ENCODE results near the gene SUMO3.

SUMO3 gene

DNA sequence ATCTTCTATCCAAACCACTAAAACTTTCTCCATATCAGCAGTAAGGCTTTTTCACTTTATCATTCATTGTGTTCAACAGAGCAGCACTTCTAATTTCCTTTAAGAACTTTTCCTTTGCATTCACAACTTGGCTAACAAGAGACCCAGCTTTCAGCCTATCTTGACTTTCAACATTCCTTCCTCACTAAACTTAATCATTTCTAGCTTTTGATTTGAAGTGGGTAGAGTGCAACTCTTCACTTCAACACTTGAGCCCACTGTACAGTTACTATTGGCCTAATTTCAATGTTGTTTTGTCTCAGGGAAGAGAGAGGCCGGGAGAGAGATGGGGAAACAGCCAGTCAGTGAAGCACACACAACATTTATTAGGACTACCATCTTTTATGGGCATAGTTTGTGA lies 18.2 kb downstream of the SUMO3 start:
- H4K20me1 ChIP-seq (ENCODE audit: insufficient read depth, low read length, poor library complexity, severe bottlenecking) = peaks cover 28% of the 10 kb centered on the region
- H3K79me2 ChIP-seq (ENCODE audit: insufficient read depth, low read length) = peaks cover 88% of the 10 kb centered on the region
- peak overlapping the region; percentile 57 for H3K9ac ChIP-seq (ENCODE audit: low read depth, low read length, poor library complexity, severe bottlenecking)
- no peaks in the 10 kb centered on the region for H3K9me2 ChIP-seq (replicated peaks; ENCODE audit: low read depth, low read length)
- no peak for TF ChIP-seq EZH2phosphoT487 (IDR thresholded peaks at IDR 0.05; ENCODE audit: borderline replicate concordance)
- TF ChIP-seq, protein P1, sequence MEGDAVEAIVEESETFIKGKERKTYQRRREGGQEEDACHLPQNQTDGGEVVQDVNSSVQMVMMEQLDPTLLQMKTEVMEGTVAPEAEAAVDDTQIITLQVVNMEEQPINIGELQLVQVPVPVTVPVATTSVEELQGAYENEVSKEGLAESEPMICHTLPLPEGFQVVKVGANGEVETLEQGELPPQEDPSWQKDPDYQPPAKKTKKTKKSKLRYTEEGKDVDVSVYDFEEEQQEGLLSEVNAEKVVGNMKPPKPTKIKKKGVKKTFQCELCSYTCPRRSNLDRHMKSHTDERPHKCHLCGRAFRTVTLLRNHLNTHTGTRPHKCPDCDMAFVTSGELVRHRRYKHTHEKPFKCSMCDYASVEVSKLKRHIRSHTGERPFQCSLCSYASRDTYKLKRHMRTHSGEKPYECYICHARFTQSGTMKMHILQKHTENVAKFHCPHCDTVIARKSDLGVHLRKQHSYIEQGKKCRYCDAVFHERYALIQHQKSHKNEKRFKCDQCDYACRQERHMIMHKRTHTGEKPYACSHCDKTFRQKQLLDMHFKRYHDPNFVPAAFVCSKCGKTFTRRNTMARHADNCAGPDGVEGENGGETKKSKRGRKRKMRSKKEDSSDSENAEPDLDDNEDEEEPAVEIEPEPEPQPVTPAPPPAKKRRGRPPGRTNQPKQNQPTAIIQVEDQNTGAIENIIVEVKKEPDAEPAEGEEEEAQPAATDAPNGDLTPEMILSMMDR (conservative IDR thresholded peaks at IDR 0.05; ENCODE audit: low read length) = no peak
- H3K4me3 ChIP-seq (ENCODE audit: low read length, poor library complexity, severe bottlenecking) = peak overlapping the region; percentile 97
- no peaks in the 10 kb centered on the region for H3K27me3 ChIP-seq (ENCODE audit: insufficient read depth, low read length, poor library complexity, severe bottlenecking)
- peak overlapping the region; percentile 89 for H3K4me2 ChIP-seq (ENCODE audit: low read depth, low read length, poor library complexity, severe bottlenecking)
- peaks cover 4% of the 10 kb centered on the region; the same call in 1 of the 2 replicates for H3F3A ChIP-seq (ENCODE audit: low read depth)
- peaks cover 5% of the 10 kb centered on the region; the same call in 1 of the 2 replicates for H3K36me3 ChIP-seq (ENCODE audit: insufficient read depth, low read length)
- no peak overlapping the region for H2AFZ ChIP-seq (ENCODE audit: low read length)
- no peaks in the 10 kb centered on the region for H3K9me3 ChIP-seq (ENCODE audit: insufficient read depth, low read depth, low read length)
- H3K4me1 ChIP-seq (ENCODE audit: insufficient read depth, low read length, poor library complexity, severe bottlenecking) = peaks cover 20% of the 10 kb centered on the region

DNA sequence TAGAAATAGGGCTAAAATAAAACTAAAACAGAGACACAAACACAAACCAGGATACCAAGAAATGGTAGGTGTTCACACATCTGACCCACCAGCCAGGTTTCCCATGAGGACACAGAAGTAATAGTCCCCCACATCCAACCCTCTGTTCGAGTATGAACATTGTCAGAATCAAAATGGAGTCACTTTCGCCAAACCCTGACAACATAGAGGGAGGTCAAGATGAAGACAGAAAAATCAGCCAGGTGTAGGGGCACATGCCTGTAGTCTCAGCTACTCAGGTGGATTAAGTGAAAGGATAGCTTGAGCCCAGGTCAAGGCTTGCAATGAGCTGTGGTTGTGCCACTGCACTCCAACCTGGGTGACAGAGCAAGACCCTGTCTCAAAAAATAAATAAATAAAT lies 20.1 kb downstream of the SUMO3 start:
- Histone ChIP-seq H3K36me3 (ENCODE audit: insufficient read depth, low read length) (no peaks in the 10 kb centered on the region), H4K20me1 (ENCODE audit: insufficient read depth, low read length, poor library complexity, severe bottlenecking) (peaks cover 32% of the 10 kb centered on the region), H3K9ac (ENCODE audit: low read depth, low read length, poor library complexity, severe bottlenecking) (no peak overlapping the region)

DNA sequence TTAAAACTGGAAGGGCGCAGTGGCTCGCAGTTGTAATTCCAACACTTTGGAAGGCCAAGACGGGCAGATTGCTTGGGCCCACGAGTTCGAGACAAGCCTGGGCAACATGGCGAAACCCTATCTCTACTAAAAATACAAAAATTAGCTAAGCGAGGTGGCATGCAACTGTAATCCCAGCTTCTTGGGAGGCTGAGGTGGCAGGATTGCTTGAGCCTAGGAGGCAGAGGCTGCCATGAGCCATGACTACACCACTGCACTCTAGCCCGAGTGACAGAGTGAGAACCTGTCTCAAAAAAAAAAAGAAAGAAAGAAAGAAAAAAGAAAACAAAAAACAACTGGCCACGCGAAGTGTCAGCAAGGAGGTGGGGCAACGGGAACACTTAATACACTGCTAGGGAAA lies 22.5 kb downstream of the SUMO3 start:
- Histone ChIP-seq H3K4me1 (ENCODE audit: insufficient read depth, low read length, poor library complexity, severe bottlenecking) (peaks cover 25% of the 10 kb centered on the region), H3K9ac (ENCODE audit: low read depth, low read length, poor library complexity, severe bottlenecking) (no peak overlapping the region), H3F3A (ENCODE audit: low read depth) (no peaks in the 10 kb centered on the region), H3K9me3 (ENCODE audit: insufficient read depth, low read depth, low read length) (no peaks in the 10 kb centered on the region), H4K20me1 (ENCODE audit: insufficient read depth, low read length, poor library complexity, severe bottlenecking) (peaks cover 23% of the 10 kb centered on the region), H3K4me3 (ENCODE audit: low read length, poor library complexity, severe bottlenecking) (no peak overlapping the region), H3K27me3 (ENCODE audit: insufficient read depth, low read length, poor library complexity, severe bottlenecking) (no peaks in the 10 kb centered on the region), H3K9me2 (replicated peaks; ENCODE audit: low read depth, low read length) (no peaks in the 10 kb centered on the region), H3K36me3 (ENCODE audit: insufficient read depth, low read length) (peaks cover 7% of the 10 kb centered on the region; the same call in 1 of the 2 replicates), H3K4me2 (ENCODE audit: low read depth, low read length, poor library complexity, severe bottlenecking) (no peak overlapping the region), H3K79me2 (ENCODE audit: insufficient read depth, low read length) (peaks cover 86% of the 10 kb centered on the region), H2AFZ (ENCODE audit: low read length) (no peak overlapping the region)
- no peak for TF ChIP-seq EZH2phosphoT487 (IDR thresholded peaks at IDR 0.05; ENCODE audit: borderline replicate concordance)
- TF ChIP-seq, protein P1 (conservative IDR thresholded peaks at IDR 0.05; ENCODE audit: low read length) = no peak

More for the DNA sequence above, 20.1 kb downstream of the SUMO3 start:
- Histone ChIP-seq H3K27me3 (ENCODE audit: insufficient read depth, low read length, poor library complexity, severe bottlenecking) (no peaks in the 10 kb centered on the region), H3K79me2 (ENCODE audit: insufficient read depth, low read length) (peaks cover 92% of the 10 kb centered on the region), H3K4me3 (ENCODE audit: low read length, poor library complexity, severe bottlenecking) (no peak overlapping the region), H3F3A (ENCODE audit: low read depth) (no peaks in the 10 kb centered on the region), H3K4me1 (ENCODE audit: insufficient read depth, low read length, poor library complexity, severe bottlenecking) (peaks cover 24% of the 10 kb centered on the region), H3K9me2 (replicated peaks; ENCODE audit: low read depth, low read length) (no peaks in the 10 kb centered on the region), H3K9me3 (ENCODE audit: insufficient read depth, low read depth, low read length) (no peaks in the 10 kb centered on the region), H2AFZ (ENCODE audit: low read length) (no peak overlapping the region), H3K4me2 (ENCODE audit: low read depth, low read length, poor library complexity, severe bottlenecking) (no peak overlapping the region)
- TF ChIP-seq, protein P1 (conservative IDR thresholded peaks at IDR 0.05; ENCODE audit: low read length) = no peak
- no peak for TF ChIP-seq EZH2phosphoT487 (IDR thresholded peaks at IDR 0.05; ENCODE audit: borderline replicate concordance)

Measured in Loucy (cell line).